NK-92 (cell line): ENCODE results near the gene FZD2.
"Not testable (repeated sequence)": the region's sequence is repeated elsewhere in the genome, so short reads cannot be mapped to it uniquely, and the experiment has no call there.

Experiments used
- DNase-seq: peaks from one replicate; lab custom pipeline; 2025; ENCODE audit not compliant: unreplicated experiment; lab: John Stamatoyannopoulos, UW

FZD2 gene

GRCh38 chr17:44556832-44557606 lies at the start of gene FZD2:
Gene FZD2 (plus strand): TSS chr17:44557484. CDS start chr17:44557689, 205 bp downstream.
- no peak for DNase-seq

GRCh38 chr17:44511241-44512134 lies 45.8 kb upstream of the FZD2 start:
- not testable (repeated sequence) for DNase-seq

GRCh38 chr17:44518032-44518431 lies 39.3 kb upstream of the FZD2 start:
- no peak for DNase-seq

- DNase-seq, result no peak
These were observed 34.2 kb upstream of the FZD2 start for GRCh38 chr17:44522883-44523671.

GRCh38 chr17:44523672-44523972 lies 33.7 kb upstream of the FZD2 start:
- DNase-seq, result no peak

GRCh38 chr17:44527102-44527501 lies 30.2 kb upstream of the FZD2 start:
- no peak for DNase-seq

- DNase-seq, result no peak
These were observed 29.3 kb upstream of the FZD2 start for GRCh38 chr17:44527954-44528353.

- DNase-seq, result no peak
These were observed 27.4 kb upstream of the FZD2 start for GRCh38 chr17:44529864-44530263.

GRCh38 chr17:44530896-44531418 lies 26.3 kb upstream of the FZD2 start:
- DNase-seq, result no peak

GRCh38 chr17:44533533-44534246 lies 23.6 kb upstream of the FZD2 start:
- no peak for DNase-seq

- no peak for DNase-seq
These were observed 21.0 kb upstream of the FZD2 start for GRCh38 chr17:44536090-44536953.

GRCh38 chr17:44537922-44538321 lies 19.4 kb upstream of the FZD2 start:
- not testable (repeated sequence) for DNase-seq

- DNase-seq, result no peak
These were observed 17.6 kb upstream of the FZD2 start for GRCh38 chr17:44539673-44540072.

GRCh38 chr17:44540246-44541084 lies 16.8 kb upstream of the FZD2 start:
- no peak for DNase-seq

GRCh38 chr17:44541884-44542581 lies 15.3 kb upstream of the FZD2 start:
- no peak for DNase-seq

- DNase-seq, result no peak
These were observed 13.9 kb upstream of the FZD2 start for GRCh38 chr17:44543213-44543904.

GRCh38 chr17:44543905-44544523 lies 13.3 kb upstream of the FZD2 start:
- no peak for DNase-seq
